Activated naive CD4-positive, alpha-beta T cell treated with anti-CD3 and anti-CD28 coated beads, Interleukin-2, amount 50 U/mL, for 24 hours (primary cell): ENCODE measurements around the gene RAB38.

Experiments used
- H3K27ac Mint-ChIP-seq: one replicate; pipeline ENCODE4 v1.8.0; 2021; ENCODE audit warnings: mild to moderate bottlenecking, mixed read lengths
- H3K27me3 Mint-ChIP-seq: one replicate; pipeline ENCODE4 v1.8.0; 2021; ENCODE audit warnings: mixed read lengths
- H3K36me3 Mint-ChIP-seq: one replicate; pipeline ENCODE4 v1.8.0; 2021; ENCODE audit warnings: mixed read lengths
- H3K4me1 Mint-ChIP-seq: one replicate; pipeline ENCODE4 v1.8.0; 2021; ENCODE audit warnings: mixed read lengths
- H3K4me3 Mint-ChIP-seq: one replicate; pipeline ENCODE4 v1.8.0; 2021; ENCODE audit warnings: mild to moderate bottlenecking, mixed read lengths
- H3K9me3 Mint-ChIP-seq: one replicate; pipeline ENCODE4 v1.8.0; 2021; ENCODE audit warnings: mixed read lengths

Gene RAB38

GRCh38 chr11:88101881-88102597 is 73.2 kb downstream of the RAB38 start:
- H3K9me3 Mint-ChIP-seq: no peaks in the 10 kb centered on the region
- no peaks in the 10 kb centered on the region for H3K4me1 Mint-ChIP-seq
- H3K4me3 Mint-ChIP-seq: no peak overlapping the region
- no peak overlapping the region for H3K27ac Mint-ChIP-seq
- H3K27me3 Mint-ChIP-seq: peaks cover 1% of the 10 kb centered on the region
- no peaks in the 10 kb centered on the region for H3K36me3 Mint-ChIP-seq

DNA sequence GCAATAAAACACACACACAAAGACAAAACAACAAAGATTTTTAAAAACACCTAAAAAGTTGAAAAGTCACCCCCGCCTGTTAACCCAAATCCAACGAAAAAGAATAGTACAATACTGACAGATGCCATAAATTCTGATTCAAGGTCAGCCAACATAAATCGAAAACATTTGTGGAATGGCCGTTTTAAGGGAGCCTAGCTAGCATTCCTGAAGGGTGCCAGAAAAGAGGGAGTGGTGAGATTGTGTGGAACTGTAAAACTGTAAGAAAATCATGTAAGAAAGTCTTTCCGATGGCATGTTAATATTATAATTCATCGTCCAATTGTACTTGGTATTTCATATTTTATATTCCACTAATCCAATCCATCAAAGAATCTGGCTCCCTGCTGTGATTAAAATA is 75.1 kb downstream of the RAB38 start:
- Mint-ChIP-seq H3K9me3 (no peaks in the 10 kb centered on the region), H3K4me1 (no peaks in the 10 kb centered on the region)

GRCh38 chr11:88098289-88098688 is 77.0 kb downstream of the RAB38 start:
- no peak overlapping the region for H3K4me3 Mint-ChIP-seq
- H3K9me3 Mint-ChIP-seq: no peaks in the 10 kb centered on the region
- H3K27ac Mint-ChIP-seq: no peak overlapping the region
- H3K27me3 Mint-ChIP-seq: peaks cover 1% of the 10 kb centered on the region
- no peaks in the 10 kb centered on the region for H3K4me1 Mint-ChIP-seq
- no peaks in the 10 kb centered on the region for H3K36me3 Mint-ChIP-seq

More for the DNA sequence above, 75.1 kb downstream of the RAB38 start:
- H3K4me3 Mint-ChIP-seq: no peak overlapping the region
- no peaks in the 10 kb centered on the region for H3K36me3 Mint-ChIP-seq
- peaks cover 1% of the 10 kb centered on the region for H3K27me3 Mint-ChIP-seq
- no peak overlapping the region for H3K27ac Mint-ChIP-seq

DNA sequence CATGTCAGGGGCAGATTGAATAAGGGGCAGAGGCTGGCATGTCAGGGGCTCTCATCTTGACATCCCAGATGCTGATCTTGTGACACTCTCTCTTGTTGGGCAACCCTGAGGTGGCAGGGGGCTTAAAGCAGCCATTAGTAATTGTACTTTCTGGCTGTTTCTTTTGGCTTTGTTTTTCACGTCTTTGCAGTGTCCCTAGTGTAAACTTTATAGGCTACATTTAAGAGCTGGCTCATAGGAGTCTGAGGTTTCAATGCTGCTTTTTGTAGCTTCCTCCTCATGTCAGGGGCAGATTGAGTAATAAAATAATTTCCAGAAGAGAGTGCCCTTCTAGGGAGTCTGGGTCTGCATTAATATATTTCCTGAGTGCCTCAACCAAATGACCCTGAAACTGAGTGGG is 86.1 kb downstream of the RAB38 start:
- Mint-ChIP-seq H3K4me1 (no peaks in the 10 kb centered on the region), H3K4me3 (no peak overlapping the region), H3K27me3 (peaks cover 7% of the 10 kb centered on the region), H3K9me3 (no peaks in the 10 kb centered on the region), H3K36me3 (no peaks in the 10 kb centered on the region), H3K27ac (no peak overlapping the region)

DNA sequence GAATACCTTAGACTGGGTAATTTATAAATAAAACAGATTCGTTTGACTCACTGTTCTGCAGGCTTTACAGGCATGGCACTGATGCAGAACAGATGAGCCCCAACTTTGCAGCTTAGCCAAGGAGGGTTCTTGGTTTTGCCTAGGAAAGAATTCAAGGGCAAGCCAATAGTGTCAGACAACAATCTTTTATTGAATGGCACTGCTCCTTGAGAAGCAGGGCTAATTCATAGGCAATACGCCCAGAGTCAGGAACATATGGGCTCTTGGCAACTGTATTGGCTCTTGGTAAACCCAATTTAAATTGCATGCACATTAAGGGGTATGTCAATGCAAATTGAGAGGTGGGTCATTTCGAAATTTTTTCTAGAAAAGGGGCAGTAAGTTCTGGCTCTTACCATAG is 87.9 kb downstream of the RAB38 start:
- H3K27me3 Mint-ChIP-seq: peaks cover 7% of the 10 kb centered on the region
- no peaks in the 10 kb centered on the region for H3K9me3 Mint-ChIP-seq
- H3K4me1 Mint-ChIP-seq: no peaks in the 10 kb centered on the region
- no peak overlapping the region for H3K27ac Mint-ChIP-seq
- H3K4me3 Mint-ChIP-seq: no peak overlapping the region
- no peaks in the 10 kb centered on the region for H3K36me3 Mint-ChIP-seq

DNA sequence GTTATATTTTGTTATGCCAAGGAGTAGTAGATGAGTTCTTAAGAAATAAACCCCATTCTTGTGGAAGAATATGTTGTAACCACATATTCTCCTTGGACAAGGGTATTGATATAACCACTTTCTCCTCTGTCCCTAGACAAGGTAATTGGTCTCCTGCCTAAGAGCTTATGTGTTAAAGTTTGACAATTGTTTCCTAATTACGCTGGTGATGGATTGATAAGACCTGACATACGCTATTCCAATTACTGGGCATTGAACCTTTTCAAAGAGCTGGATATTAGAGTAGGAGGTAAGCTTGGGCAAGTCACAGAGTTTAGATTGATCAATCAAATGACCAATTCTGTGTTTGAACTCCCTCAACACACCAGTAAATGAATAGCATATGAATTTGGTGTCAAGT is 88.9 kb downstream of the RAB38 start:
- Mint-ChIP-seq H3K4me3 (no peak overlapping the region), H3K36me3 (no peaks in the 10 kb centered on the region), H3K27ac (no peak overlapping the region)

GRCh38 chr11:88070437-88070836 is 104.8 kb downstream of the RAB38 start:
- Mint-ChIP-seq H3K4me3 (no peak overlapping the region), H3K27ac (no peak overlapping the region), H3K27me3 (peaks cover 23% of the 10 kb centered on the region), H3K36me3 (peaks cover 2% of the 10 kb centered on the region), H3K9me3 (peaks cover 12% of the 10 kb centered on the region), H3K4me1 (no peaks in the 10 kb centered on the region)

More for the DNA sequence above, 88.9 kb downstream of the RAB38 start:
- Mint-ChIP-seq H3K27me3 (peaks cover 7% of the 10 kb centered on the region), H3K4me1 (no peaks in the 10 kb centered on the region), H3K9me3 (no peaks in the 10 kb centered on the region)

- Mint-ChIP-seq H3K4me3 (no peak overlapping the region), H3K27ac (no peak overlapping the region), H3K9me3 (peaks cover 12% of the 10 kb centered on the region), H3K27me3 (peaks cover 21% of the 10 kb centered on the region), H3K36me3 (peaks cover 2% of the 10 kb centered on the region), H3K4me1 (no peaks in the 10 kb centered on the region)
Measured at GRCh38 chr11:88068848-88069554, 106.2 kb downstream of the RAB38 start.

DNA sequence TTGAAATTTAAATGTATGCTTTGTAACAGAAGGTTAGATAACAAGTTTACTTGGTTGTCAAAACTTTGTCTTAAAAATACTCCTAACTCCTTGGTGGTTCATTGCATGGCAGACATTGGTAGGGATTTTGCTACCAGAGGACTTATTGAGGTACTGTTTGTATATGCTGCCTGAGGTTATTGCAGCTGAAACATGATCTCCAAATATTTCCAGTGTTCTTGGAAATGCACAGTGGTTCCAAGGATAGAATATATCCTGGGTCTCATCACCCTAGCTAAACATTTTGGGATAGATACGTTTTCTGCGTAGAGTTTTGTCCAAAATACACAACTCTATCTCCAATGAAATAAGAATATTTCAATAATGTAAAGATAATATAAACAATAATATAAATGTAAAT is 109.2 kb downstream of the RAB38 start:
- no peaks in the 10 kb centered on the region for H3K9me3 Mint-ChIP-seq
- H3K4me3 Mint-ChIP-seq: no peak overlapping the region
- H3K27ac Mint-ChIP-seq: no peak overlapping the region
- no peaks in the 10 kb centered on the region for H3K36me3 Mint-ChIP-seq
- H3K27me3 Mint-ChIP-seq: peaks cover 8% of the 10 kb centered on the region
- H3K4me1 Mint-ChIP-seq: no peaks in the 10 kb centered on the region

GRCh38 chr11:88064097-88064705 is 111.0 kb downstream of the RAB38 start:
- H3K36me3 Mint-ChIP-seq: no peaks in the 10 kb centered on the region
- no peak overlapping the region for H3K27ac Mint-ChIP-seq
- H3K4me1 Mint-ChIP-seq: no peaks in the 10 kb centered on the region

More at GRCh38 chr11:88064097-88064705, 111.0 kb downstream of the RAB38 start:
- no peaks in the 10 kb centered on the region for H3K9me3 Mint-ChIP-seq
- H3K4me3 Mint-ChIP-seq: no peak overlapping the region
- H3K27me3 Mint-ChIP-seq: peaks cover 2% of the 10 kb centered on the region
